Adipocyte (in vitro differentiated cells): ENCODE data around the gene SIPA1L3.

ENCODE experiments used
- DNase-seq: peaks from one replicate; pipeline ENCODE4 v3.0.0-alpha.2; 2015; ENCODE audit warnings: low read depth
- H3K27me3 ChIP-seq: replicated peaks from 2 replicates; pipeline ENCODE4 v1.7.0; 2013; ENCODE audit warnings: mild to moderate bottlenecking, low read length, moderate library complexity; ENCODE audit not compliant: control insufficient read depth, insufficient read depth
- H3K36me3 ChIP-seq: 2 replicates; pipeline ENCODE4 v1.7.0; 2013; ENCODE audit warnings: low read length, mild to moderate bottlenecking, moderate library complexity; ENCODE audit not compliant: control insufficient read depth, insufficient read depth, severe bottlenecking
- H3K4me1 ChIP-seq: 2 replicates; pipeline ENCODE4 v1.7.0; 2013; ENCODE audit warnings: mild to moderate bottlenecking, low read length, moderate library complexity; ENCODE audit not compliant: control insufficient read depth, insufficient read depth
- H3K4me3 ChIP-seq: 2 replicates; pipeline ENCODE4 v1.7.0; 2013; ENCODE audit warnings: mild to moderate bottlenecking, low read length, moderate library complexity
- H3K9ac ChIP-seq: 2 replicates; pipeline ENCODE4 v1.7.0; 2013; ENCODE audit warnings: mild to moderate bottlenecking, low read length, moderate library complexity
- H3K9me3 ChIP-seq: 2 replicates; pipeline ENCODE4 v1.7.0; 2013; ENCODE audit warnings: mild to moderate bottlenecking, low read length, moderate library complexity; ENCODE audit not compliant: control insufficient read depth

SIPA1L3 gene

GRCh38 chr19:37991176-37991835 is 84.3 kb downstream of the SIPA1L3 start:
- Histone ChIP-seq H3K4me1 (peaks cover 5% of the 10 kb centered on the region), H3K9ac (no peak overlapping the region), H3K36me3 (no peaks in the 10 kb centered on the region), H3K4me3 (no peak overlapping the region), H3K27me3 (no peaks in the 10 kb centered on the region), H3K9me3 (no peaks in the 10 kb centered on the region)
- no peak for DNase-seq

GRCh38 chr19:37991841-37992248 is 84.8 kb downstream of the SIPA1L3 start:
- Histone ChIP-seq H3K27me3 (no peaks in the 10 kb centered on the region), H3K9ac (no peak overlapping the region), H3K4me3 (no peak overlapping the region), H3K9me3 (no peaks in the 10 kb centered on the region), H3K36me3 (no peaks in the 10 kb centered on the region), H3K4me1 (peaks cover 5% of the 10 kb centered on the region)
- DNase-seq = no peak

GRCh38 chr19:37992761-37993160 is 85.8 kb downstream of the SIPA1L3 start:
- no peaks in the 10 kb centered on the region for H3K9me3 ChIP-seq
- H3K9ac ChIP-seq = no peak overlapping the region
- no peaks in the 10 kb centered on the region for H3K36me3 ChIP-seq
- H3K4me3 ChIP-seq = no peak overlapping the region
- no peaks in the 10 kb centered on the region for H3K27me3 ChIP-seq
- H3K4me1 ChIP-seq = peaks cover 5% of the 10 kb centered on the region
- DNase-seq = no peak

- Histone ChIP-seq H3K9me3 (no peaks in the 10 kb centered on the region), H3K36me3 (no peaks in the 10 kb centered on the region), H3K9ac (no peak overlapping the region), H3K4me1 (peaks cover 25% of the 10 kb centered on the region), H3K27me3 (no peaks in the 10 kb centered on the region), H3K4me3 (no peak overlapping the region)
- DNase-seq = no peak
Observed at GRCh38 chr19:37994823-37995130, 87.8 kb downstream of the SIPA1L3 start.

DNA sequence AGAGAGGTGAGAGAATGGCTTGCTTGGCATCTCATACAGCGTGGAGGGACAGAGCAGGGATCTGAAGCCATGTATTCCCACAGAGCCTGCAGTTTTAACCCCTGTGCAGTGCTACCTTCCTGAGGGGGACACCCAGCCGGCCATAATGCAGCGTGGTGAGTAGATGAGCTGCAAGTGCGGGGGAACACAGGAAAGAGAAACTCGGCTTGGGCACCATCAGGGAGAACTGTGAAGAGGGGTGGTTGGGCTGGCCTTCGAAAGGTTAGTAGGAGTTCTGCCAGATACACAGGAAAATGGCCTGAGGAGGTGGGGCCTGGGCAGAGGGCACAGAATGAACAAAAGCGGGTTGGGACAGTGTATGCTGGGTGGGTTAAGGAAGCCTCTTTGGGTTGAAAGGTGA is 88.3 kb downstream of the SIPA1L3 start:
- Histone ChIP-seq H3K4me1 (peaks cover 28% of the 10 kb centered on the region), H3K4me3 (no peak overlapping the region), H3K27me3 (no peaks in the 10 kb centered on the region)

GRCh38 chr19:37997911-37998344 is 90.9 kb downstream of the SIPA1L3 start:
- H3K4me3 ChIP-seq = no peak overlapping the region
- DNase-seq = peak; percentile 82
- H3K4me1 ChIP-seq = peaks cover 25% of the 10 kb centered on the region
- H3K27me3 ChIP-seq = no peaks in the 10 kb centered on the region
- no peaks in the 10 kb centered on the region for H3K36me3 ChIP-seq
- H3K9ac ChIP-seq = peak overlapping the region; percentile 70
- no peaks in the 10 kb centered on the region for H3K9me3 ChIP-seq

More for the DNA sequence above, 88.3 kb downstream of the SIPA1L3 start:
- DNase-seq = no peak
- no peak overlapping the region for H3K9ac ChIP-seq
- H3K36me3 ChIP-seq = no peaks in the 10 kb centered on the region
- no peaks in the 10 kb centered on the region for H3K9me3 ChIP-seq

GRCh38 chr19:37998801-37999308 is 91.8 kb downstream of the SIPA1L3 start:
- H3K4me3 ChIP-seq = peak overlapping the region; percentile 48

DNA sequence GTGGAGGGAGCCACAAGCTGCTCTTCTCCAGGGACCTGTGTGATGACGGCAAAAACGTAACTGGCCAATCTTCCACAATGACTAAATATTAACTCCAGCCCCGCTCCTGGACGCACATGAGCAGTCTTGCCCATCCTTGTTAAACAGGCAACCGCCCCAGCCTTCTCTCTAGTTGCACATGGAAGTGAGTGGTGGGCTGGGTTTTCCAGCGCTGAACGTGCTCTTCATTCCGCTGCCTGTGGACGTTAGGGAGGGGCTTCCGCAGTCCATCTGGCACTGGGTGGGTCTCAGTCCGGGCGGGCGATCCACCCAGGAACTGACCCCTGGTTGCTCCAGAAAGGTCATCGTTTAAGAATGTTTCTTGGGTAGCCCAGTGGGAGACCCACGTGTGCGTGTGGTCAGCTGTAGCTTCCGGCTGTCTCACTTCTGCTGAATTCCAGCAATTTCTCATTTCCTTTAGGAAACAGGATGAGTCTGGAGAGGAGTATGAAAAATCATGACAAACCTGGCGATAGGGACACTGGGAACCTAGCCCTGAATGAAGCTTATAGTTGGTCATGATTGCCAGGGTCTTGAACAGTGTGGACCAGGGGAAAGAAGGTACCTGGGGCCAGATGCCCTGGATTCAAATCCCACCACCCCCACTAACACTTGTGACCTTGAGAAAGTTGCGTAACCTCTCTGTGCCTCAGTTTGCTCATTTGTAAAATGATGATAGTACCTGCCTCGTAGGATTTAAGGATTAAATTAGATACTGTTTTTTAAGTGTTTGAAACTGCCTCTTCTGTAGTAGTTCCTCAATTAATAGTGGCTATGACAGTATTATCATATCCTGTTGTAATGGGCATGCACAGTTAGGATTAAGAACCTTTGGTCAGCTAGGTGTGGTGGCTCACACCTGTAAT is 92.6 kb downstream of the SIPA1L3 start:
- Histone ChIP-seq H3K4me1 (peaks cover 39% of the 10 kb centered on the region), H3K4me3 (peak overlapping the region; percentile 48), H3K27me3 (no peaks in the 10 kb centered on the region), H3K9ac (peak overlapping the region; percentile 70), H3K9me3 (no peaks in the 10 kb centered on the region), H3K36me3 (no peaks in the 10 kb centered on the region)
- peak; percentile 86 for DNase-seq

More at GRCh38 chr19:37998801-37999308, 91.8 kb downstream of the SIPA1L3 start:
- H3K36me3 ChIP-seq = no peaks in the 10 kb centered on the region
- peak overlapping the region; percentile 70 for H3K9ac ChIP-seq
- H3K9me3 ChIP-seq = no peaks in the 10 kb centered on the region
- H3K4me1 ChIP-seq = peaks cover 34% of the 10 kb centered on the region
- H3K27me3 ChIP-seq = no peaks in the 10 kb centered on the region
- DNase-seq = no peak

GRCh38 chr19:38001158-38001781 is 94.3 kb downstream of the SIPA1L3 start:
- no peaks in the 10 kb centered on the region for H3K36me3 ChIP-seq
- no peak overlapping the region for H3K4me3 ChIP-seq
- no peaks in the 10 kb centered on the region for H3K27me3 ChIP-seq
- DNase-seq = no peak
- H3K4me1 ChIP-seq = peaks cover 50% of the 10 kb centered on the region
- H3K9me3 ChIP-seq = no peaks in the 10 kb centered on the region
- no peak overlapping the region for H3K9ac ChIP-seq

DNA sequence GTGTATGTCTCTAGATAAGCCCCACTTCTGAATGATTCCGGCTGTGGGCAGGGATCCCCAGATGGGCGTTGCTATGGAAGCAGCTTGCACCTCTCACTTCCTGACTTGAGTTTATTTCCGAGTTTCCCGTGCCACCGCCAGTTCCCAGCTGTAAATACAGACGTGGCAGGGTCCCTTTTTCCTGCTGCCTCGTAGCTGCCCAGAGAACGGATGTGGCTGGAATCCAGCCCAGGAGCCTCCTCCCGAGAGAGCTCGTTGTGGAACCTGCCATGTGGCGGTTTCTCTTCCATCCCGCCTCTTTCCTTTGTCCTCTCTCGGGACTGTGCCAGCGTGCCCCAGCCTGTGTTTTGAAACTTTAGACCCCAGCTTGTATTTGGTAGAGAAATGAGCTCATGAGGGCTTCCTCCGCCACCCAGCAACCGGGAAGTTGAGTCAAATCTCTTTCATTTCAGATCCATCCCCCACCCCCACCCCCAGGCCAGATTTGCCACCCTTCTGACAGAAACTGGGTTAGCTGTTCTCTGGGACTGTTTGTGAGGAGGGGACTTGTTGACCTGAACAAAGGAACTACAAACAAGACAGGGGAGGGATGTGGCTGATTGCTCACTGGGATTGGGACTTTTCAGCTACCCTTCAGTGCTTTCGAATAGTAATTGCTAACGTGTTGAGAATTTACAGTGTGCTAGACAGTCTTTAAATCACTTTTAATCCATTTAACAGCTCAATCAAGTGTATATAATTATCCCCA is 96.6 kb downstream of the SIPA1L3 start:
- peak; percentile 81 for DNase-seq
- peak overlapping the region; percentile 83 for H3K4me3 ChIP-seq
- H3K4me1 ChIP-seq = peaks cover 41% of the 10 kb centered on the region
- H3K27me3 ChIP-seq = no peaks in the 10 kb centered on the region
- H3K9ac ChIP-seq = peak overlapping the region; percentile 79
- no peaks in the 10 kb centered on the region for H3K9me3 ChIP-seq
- H3K36me3 ChIP-seq = no peaks in the 10 kb centered on the region
